ENCODE measurements around the gene FRMD4A.
"Not testable (repeated sequence)": the region's sequence is repeated elsewhere in the genome, so short reads cannot be mapped to it uniquely, and the experiment has no call there.

The FRMD4A gene

DNA sequence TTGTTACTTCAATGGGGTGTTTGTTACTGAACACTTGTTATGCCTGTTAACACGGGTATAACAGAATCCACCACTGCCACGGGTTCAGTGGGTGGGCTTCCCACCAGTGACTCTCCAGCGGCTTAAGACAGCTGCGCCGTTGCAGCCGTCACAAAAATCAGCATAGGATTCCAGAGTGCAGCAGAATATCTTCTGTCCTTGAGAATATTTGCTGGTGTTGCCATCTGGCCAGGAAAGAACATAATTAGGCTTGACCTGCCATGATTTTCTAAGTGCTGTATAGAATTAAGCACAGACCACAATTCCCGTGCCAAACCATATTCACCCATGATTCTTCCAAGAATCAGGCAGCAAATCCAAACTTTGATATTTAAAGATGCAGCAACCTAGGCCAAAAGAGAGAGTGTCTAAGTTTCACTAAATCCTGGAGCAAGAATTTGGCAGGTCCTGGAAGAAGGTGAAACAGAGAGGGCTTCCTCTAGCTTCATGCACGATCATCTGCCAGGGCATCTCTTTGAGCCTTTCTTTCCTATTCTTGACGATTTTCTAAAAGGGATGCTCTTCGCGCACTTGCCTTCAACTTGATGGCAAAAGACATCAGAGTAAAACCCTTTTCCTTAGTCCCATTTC is 95.0 kb downstream of the FRMD4A start:
- peak; percentile 23 for DNase-seq

DNA sequence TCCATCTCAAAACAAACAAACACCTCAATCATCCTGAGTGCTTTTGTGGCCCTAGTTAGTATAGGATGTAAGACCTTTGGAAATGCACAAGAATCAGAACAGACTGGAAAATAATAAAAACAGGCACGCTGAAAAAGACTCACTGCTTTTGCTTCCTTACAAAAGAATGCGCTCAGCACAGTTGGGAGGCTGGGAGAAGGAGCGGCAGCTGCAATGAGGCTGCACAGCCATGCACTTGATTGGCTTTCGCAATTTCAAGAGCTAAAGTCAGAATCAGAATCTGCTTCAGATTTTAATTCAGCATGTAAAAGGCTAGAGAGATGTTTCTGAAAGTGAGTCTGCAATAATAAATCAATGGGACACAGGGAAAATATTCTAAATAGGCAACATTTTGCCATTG is 97.2 kb downstream of the FRMD4A start:
- DNase-seq, result no peak

DNA sequence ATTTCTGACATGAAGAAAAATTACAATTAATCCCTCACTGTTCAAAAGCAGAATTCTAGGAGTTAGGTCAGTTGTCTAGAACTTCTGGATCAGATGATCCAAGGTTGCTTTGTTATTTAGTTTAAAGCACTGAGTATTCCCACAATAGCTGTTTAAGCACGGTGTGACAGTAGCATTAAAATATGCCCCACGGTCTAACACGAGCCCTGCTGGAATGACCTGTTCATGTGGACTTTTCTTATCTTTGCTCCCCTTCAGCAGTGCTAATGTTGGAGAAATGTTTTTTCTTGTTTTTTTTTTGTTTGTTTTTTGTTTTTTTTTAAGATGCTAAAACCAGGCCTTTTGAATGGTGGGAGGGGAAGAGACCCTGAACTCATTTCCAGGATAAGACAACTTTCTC is 101.9 kb downstream of the FRMD4A start:
- DNase-seq, result not testable (repeated sequence)

DNA sequence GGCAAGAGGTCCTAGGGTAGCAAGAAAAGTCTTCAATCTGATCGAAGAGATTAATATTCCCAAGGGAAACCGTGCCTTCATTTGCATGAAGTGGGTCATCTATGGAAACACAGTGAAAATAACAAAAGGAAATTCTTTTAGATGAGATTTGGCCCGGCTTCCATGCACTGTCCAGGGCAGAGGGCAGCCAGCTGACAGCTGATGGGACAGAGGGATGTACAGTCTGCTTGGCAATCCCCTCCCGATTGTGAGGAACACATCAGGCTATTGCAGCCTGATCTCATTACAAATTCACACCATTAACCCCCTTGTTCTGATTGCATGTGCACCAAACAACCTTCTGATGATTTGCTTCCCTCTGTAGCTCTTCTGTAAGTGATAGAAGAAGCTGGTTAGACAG is 105.3 kb downstream of the FRMD4A start:
- DNase-seq, result no peak

DNA sequence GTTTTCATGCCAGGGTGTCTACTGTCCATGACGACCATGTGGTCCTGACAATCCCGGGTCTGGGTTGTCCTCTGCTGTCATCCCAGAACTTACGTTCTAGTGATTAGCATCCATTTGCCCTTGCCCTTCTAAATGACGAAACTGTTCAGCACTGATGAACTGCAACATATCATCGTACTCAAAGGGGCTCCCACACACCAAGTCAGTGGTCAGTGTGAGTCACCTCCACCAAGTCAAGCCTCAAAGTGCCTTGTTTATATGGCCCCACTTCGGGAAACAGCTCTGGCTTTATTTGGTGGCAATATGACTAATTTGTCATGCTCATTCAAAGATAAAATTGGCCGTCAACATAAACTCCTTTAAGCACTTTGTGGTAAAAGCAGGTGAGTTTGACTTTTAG is 110.7 kb downstream of the FRMD4A start:
- DNase-seq, result no peak

DNA sequence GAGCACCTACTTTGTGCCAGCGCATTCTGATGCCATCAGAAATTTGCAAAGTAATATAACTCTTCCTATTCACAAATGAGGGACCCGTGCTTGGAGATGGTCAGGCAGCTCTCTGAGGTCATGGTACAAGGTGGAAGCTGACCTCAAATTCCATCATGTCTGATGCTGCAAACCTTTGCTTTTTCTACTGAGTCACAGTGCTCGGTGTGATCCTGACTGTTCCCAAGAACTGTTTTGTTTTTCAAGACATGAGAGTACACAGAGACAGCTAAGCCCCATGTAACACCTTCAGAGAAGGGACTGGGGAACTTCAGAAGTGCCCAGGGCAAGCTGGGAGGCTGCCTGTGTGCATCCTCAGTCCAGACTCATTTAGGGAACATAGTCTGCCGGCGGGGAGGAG is 111.3 kb downstream of the FRMD4A start:
- no peak for DNase-seq

DNA sequence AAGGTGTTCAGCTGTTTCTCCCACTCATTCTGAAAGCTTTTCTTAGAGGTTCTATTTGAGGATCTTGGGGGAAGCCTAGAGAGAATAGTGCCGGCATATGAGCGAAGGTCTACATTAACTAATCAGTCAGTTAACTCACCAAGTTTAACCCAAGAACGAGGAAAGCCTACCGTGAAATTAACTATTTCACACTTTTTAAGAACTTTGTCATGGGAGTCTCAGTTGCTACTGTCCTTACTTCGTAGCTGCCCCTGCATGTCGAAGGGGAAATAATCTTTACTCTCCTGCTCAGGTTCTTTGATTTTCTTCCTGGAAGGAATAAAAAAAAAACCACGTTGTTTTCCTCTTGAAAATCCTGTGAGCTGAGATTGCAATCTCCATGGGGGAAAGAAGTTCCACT is 115.1 kb downstream of the FRMD4A start:
- DNase-seq, result no peak

DNA sequence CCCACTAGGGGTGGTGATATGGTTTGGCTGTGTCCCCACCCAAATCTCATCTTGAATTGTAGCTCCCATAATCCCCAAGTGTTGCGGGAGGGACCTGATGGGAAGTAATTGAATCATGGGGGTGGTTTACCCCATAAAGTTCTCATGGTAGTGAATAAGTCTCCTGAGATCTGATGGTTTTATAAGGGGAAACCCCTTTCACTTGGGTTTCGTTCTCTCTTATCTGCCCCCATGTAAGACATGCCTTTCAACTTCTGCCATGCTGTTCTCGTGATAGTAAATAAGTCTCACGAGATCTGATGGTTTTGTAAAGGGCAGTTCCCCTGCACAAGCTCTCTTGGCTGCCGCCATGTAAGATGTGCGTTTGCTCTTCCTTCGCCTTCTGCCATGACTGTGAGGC is 117.0 kb downstream of the FRMD4A start:
- DNase-seq, result not testable (repeated sequence)

DNA sequence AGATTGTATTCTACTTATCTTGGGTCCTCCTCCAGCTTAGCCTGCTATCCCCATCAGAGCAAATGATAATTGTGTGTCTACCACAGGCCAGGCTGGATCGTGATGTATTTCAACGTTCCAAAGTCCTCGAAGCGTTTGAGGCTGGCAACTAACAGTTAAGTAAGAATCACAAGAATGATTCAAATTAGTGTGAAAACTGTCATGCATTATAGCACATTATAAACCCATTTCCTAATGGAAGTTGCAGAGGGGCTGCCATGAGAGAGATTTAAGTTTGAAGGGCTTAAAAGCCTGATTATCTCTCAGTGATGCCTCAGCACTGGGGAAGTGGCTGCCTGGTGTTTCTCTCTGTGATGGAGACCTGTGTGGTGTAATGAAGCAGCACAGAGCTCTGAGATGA is 119.1 kb downstream of the FRMD4A start:
- DNase-seq, result no peak

DNA sequence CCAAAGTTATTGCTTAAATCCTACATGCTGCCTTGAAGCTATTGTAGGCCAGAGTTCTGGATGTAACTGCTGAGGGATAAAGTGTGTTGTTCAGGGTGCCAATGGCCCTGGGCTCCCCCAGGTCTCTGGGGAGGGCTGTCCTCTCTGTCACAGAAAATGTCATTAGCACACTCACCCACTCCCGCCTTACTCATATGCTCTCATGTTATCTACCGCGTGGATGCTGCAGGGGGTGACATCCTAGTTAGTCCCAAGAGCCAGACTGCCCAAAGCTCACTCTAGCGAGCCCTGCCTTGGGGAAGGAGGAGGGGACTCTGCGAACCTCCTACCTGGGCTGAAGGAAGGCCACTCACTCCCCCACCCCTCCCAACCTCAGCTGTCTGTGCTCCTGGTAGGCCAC is 122.5 kb downstream of the FRMD4A start:
- DNase-seq, result no peak

DNA sequence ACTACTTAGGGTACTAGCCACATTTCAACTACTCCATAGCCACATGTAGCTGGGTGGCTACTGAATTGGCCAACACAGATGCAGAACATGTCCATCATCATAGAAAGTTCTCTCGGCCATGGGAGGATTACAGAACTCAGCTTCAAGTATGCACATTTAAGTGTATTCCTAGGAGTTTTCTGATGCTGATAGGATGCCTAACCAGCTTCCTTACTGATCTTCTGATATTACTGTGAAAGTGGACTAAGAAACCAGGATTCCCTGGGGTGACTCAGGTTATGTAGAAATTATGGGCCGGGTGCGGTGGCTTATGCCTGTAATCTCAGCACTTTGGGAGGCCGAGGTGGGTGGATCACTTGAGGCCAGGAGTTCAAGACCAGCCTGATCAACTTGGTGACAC is 125.5 kb downstream of the FRMD4A start:
- DNase-seq, result no peak

DNA sequence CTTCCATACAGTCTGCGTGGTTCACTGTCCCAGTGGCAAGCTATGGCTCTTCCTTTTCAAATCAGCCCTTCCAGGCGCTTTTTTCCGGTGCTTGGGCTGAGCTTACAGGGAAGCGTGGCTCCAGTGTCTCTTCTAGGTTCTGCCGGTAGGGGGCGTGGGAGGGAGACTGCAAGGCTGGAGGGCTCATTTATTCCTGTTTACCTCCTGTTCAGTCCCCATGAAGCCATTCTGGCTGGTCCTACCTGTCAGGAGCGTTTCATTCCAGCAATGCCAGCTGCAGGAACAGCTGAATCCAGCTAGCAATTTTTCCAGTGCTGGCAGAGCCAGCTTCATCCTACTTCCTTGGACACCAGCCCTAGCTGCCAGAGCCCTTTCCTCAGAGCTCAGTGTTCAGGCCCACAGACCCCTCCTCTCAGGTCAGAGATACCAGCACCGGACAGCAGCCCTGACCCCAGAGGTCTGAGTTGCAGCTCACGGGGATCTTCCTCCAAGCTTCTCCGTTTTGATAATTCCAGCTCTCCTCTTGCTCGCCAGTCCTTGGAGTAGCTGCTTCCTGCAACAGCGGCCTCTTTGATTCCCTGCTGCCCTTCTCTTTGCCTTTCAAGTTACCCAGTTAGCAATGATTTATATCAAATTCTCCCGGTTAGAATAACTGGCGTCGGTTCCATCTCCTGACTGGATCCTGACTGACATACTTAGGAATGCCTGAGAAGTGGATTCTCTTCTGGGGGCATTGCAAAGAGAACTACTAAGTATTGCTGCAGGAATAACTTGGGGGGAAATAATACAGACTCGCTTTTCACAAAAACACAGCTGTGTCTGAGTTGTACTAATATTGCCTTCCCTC is 129.8 kb downstream of the FRMD4A start:
- no peak for DNase-seq

DNA sequence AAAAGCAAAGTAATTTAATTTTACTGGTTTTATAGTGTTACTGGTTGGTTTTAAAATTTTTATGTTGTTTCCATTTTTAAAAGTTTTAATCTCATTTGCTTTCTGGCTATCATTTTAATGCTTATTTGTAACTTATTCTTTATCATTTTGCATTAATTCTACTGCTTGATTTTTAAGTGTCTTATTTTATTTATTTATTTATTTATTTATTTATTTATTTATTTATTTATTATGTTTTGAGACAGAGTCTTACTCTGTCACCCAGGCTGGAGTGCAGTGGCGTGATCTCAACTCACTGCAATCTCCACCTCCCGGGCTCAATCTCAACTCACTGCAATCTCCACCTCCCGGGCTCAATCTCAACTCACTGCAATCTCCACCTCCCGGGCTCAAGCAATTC is 131.6 kb downstream of the FRMD4A start:
- DNase-seq, result not testable (repeated sequence)

DNA sequence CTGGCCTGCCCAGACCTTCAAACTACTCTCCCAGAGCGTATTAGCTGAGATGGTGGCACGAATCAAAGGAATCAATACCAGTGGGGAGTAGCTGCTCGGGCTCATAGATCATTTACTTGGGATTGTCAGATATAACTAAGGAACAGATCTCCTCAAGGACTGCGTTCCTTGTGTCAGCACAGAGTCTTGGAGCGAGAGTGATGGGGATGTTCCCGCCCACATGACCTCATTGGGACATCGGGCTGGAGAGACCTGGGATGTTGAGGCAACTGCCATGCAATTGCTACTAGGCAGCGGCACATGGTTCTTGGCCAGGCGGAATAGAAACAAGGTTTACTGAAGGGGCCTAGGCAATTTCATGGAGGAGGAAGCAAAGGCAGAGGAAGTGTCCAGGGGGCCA is 132.6 kb downstream of the FRMD4A start:
- no peak for DNase-seq

DNA sequence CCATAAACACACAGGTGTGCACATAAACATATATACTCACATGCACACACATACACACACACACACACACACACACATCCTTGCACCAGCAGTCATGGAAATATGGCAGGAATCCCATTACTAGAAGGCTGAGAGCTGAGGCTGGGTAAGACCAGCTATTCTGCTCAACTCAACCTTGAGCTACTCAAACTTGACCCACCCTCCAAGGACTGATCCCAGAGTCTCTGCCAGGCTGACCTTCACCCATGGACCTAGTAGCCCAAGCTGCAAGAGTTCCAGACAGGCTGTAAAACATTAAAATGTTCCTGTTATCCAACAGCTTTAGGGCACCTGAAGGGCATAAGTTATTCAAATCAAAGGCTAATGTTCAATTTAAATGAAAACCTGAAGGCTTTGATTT is 134.6 kb downstream of the FRMD4A start:
- DNase-seq, result no peak

DNA sequence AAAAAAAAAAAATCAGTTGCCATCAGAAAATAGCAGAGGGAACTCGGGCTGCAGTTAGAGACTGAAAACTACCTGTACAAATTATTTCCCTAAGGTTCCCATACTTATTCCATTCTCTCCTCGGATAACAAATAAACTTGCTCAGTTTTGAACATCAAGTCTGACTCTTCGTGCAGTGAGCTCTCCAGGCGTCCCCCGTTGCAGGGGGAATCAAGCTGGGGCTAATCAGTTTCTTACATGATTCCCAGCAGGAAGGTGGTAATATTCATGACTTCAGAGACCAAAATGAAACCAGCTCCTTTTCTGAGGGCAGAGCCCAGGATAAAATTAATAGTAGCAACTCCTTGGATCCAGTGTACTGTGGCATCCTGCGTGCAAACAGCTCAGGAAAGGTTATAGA is 135.3 kb downstream of the FRMD4A start:
- no peak for DNase-seq

DNA sequence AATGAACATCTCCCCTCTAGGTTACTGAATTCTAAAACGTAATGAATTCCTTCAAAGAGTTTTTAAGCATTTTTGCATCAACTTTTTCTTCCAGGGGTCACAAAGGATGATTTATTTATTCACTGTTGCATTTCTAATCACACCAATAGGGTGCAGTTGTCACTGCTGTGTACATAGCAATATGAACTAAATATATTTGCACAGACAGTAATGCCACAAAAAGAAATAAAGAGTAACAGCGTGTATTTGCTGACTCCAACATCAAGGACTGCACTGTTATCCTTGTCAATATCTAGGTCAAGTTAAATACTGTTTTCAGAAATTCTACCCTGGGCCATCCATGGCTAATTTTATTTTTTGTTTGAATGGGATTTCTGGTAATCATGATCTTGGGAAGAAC is 138.0 kb downstream of the FRMD4A start:
- no peak for DNase-seq

DNA sequence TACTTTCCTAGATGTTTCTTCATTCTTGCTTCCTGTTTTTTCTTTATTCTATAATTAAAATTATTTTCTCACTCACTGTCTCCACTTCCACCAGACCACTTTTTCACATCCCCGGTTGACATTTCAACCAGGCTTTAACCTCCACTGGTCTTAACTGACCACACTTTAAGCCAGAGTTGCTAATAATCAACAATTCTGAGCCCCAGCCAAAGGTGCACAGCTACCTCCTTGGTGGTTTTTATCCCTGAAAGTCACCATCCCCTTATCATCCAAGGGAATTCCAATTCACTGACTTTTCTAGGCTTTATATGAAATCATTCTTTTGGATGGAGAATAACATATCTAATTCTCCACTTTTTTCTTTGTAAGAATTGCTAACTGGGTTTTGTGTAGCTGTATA is 138.9 kb downstream of the FRMD4A start:
- no peak for DNase-seq

DNA sequence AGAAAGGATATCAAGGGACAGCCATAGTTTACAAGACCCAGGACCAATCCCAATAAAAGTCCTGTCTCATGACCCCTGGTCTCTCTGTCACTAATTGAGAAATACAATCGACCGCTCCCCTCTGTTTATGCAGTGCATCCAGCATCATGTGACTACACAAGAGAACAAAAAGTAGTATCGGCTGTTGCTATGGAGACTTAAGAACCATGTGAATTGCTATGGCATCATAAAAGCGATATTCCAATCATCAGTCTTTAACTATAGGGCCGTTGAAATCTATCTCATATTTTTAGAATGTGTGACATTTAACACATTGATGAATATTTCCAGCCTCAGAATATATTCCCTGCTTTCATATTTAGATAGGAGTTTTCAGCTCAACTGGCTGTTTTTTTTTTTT is 139.3 kb downstream of the FRMD4A start:
- no peak for DNase-seq

DNA sequence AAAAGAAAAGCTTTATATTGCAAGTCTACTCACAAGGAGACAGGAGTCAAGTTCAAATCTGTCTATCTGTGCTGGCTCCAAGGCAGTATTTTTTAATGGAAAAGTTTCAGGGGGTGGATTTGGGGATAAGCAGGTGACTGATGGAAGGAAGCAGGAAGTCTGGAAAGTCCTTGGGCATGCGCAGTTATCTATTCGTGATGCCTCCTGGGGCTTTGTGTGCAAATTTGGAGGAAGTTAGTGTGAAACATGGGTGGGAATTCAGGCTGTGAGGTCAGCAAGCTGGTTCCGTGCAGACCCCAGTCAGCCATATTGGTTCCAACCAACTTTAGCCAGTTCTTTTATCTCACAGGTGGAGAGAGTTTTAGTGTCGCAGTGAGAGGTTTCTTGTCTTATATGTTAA is 140.0 kb downstream of the FRMD4A start:
- no peak for DNase-seq

DNA sequence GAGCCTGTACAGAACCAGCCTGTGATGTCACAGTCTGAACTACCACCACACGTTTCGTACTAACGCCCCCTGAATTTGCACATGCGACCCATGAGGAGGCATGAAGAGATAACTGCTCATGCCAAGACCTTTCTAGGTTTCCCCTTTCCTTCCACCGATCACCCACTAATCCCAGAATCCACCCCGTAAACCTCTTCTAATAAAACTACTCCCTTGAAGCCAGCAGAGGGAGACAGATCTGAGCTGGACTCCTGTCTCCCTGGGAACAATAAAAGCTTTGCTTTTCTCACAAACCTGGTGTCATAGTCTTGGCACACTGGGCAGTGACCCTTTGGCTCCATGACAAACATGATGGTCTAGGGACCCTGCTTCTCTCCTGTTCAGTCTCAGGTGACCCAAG is 144.5 kb downstream of the FRMD4A start:
- DNase-seq, result no peak

DNA sequence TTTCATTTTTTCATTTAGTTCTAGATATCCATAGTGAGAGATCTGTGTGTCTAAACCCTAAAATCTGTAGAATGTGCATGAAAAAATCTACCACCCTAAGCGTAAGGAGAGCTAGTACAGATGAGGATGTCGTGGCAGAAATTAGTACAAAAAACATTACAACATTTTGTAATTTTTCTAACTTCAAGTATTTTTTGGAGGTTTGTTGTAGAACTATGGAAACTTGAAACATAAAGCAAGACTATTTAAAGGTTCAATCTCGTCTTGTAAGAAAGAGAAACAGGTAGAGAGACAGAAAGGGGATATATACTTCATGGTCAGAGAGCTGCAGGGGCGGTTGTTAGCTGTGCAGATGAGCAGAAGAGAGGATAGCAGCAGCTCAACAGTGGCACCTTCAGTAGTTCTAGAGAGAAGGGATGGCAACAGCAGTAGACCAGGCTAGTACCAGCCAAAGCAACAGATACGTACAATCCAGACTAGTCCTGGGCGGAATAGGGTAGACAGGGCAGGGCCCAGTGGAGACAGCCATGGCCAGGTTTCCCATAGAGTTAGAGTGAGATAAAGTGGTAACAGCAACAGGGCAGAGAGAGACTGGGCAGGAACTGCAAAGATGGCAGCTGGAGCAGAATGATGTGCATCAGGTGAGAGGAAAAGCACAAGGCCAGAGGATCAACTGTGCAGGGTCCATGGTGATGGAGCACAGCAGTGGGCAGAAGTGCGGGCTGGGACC is 145.2 kb downstream of the FRMD4A start:
- DNase-seq, result no peak

DNA sequence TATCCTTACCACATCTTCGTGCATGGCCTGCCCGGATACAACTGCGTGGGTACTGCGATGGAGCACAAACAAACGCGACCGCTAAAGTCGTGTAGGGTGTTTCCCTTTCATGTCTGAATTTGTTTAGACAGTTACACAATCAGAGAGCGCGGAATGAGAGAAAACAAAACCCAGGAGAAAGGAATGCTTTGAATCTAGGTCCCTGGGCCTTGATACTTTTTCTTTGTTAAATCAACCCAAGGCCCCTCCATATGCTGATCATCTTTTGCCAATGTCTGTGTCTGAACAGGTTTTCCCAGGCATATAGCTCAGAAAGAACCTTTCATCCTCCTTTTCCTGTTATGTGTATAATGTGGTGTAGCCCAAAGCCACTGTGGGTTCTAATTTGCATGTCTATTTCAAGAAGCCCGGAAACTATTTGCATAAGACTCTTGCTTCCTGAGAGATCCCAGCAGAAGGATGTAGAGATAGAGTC is 145.8 kb downstream of the FRMD4A start:
- no peak for DNase-seq

DNA sequence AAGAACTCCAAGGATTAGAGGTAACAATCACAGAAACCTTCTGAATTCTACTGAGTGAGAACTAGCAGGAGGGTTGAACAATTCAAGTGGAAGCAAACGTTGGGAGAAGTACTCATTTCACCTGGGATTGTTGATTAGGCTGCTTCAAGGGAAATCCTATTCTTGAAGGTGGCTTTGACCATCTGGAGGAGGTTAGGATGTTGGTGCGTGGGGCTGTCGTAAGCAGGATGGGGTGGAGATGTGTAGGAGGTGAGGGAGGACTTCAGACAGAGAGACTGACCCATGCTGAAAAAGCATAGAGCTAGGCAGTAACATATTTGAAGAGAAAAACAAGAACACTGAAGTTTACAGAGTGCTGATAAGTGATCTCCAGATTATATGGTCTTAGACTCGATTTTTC is 147.9 kb downstream of the FRMD4A start:
- DNase-seq, result no peak
